ENCODE data around the gene CLCN7. TPM values are rescaled to one million over a fixed set of nuclear protein-coding genes. Genes with fewer than 3 reads are reported as not detected.
A peak's percentile ranks its signal among the peaks of the same experiment; 100 is the strongest.

CLCN7 gene
- polyA plus RNA-seq, 3 donors = 37.4 to 249 (median 56.5) TPM

DNA sequence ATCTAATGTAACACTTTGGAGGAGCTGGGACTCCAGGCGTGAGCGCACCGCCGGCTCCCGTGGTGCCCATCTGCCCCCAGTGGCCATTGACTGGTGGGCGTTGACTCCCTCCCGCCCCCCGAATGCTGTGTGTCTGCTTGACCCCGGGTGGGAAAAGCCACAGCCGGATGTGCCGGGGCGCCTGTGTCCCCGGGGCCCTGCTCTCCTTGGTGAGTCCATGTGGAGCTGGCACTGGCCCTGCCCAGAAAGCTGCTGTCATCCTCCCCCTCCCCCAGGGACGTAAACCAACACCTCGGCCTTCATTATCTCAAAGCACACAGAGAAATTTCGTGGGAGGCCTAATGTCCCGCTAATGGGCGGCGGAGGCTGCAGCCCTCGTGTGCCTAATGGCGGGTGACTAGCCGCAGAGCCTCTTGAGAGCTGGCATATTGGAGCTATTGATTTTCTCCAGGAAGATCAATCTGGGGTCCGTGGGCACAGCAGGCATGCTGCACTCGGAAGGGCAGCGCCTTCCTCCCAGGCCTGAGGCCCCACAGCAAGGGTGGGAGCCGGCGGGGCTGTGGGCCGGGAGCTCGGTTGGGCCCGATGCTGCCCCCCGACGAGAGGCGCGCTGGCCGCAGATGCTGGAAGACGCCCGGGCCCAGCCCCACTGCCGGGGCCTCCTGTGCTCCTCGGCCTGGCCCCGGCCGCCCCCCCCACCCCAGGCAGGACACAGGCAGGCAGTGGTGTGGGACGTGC lies 47.9 kb downstream of the CLCN7 start:
- Mint-ChIP-seq H3K4me1 (peaks cover 2% of the 10 kb centered on the region), H3K36me3 (no peaks in the 10 kb centered on the region), H3K9me3 (peaks cover 0 to 5% (median 3%) of the 10 kb centered on the region in 7 donors), H3K27ac (no peak overlapping the region), H3K4me3 (peak overlapping the region in 1 of 2 donors; percentile 24), H3K27me3 (ENCODE audit: low read depth in 3 of 3) (peaks cover 4 to 19% (median 5%) of the 10 kb centered on the region in 3 donors)
- 89% methylated on average over 36 of the region's 42 CpGs for WGBS (ENCODE audit: insufficient coverage)
- TF ChIP-seq, protein P1, sequence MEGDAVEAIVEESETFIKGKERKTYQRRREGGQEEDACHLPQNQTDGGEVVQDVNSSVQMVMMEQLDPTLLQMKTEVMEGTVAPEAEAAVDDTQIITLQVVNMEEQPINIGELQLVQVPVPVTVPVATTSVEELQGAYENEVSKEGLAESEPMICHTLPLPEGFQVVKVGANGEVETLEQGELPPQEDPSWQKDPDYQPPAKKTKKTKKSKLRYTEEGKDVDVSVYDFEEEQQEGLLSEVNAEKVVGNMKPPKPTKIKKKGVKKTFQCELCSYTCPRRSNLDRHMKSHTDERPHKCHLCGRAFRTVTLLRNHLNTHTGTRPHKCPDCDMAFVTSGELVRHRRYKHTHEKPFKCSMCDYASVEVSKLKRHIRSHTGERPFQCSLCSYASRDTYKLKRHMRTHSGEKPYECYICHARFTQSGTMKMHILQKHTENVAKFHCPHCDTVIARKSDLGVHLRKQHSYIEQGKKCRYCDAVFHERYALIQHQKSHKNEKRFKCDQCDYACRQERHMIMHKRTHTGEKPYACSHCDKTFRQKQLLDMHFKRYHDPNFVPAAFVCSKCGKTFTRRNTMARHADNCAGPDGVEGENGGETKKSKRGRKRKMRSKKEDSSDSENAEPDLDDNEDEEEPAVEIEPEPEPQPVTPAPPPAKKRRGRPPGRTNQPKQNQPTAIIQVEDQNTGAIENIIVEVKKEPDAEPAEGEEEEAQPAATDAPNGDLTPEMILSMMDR (IDR thresholded peaks at IDR 0.05) = no peak
- intact Hi-C loops (cut with micrococcal nuclease) = loop anchor here (10.0 kb wide), 2 partner anchors 278 to 358 kb away; partner anchors contain the start of genes MAPK8IP3 (in 1 of the 2), NUBP2 (in 1 of the 2) and SPSB3 (in 1 of the 2)
- Histone ChIP-seq H4K20me1 (ENCODE audit: insufficient read depth, low read length) (no peaks in the 10 kb centered on the region), H3K9me3 (replicated peaks in 1 of 2; ENCODE audit: control insufficient read depth in 1 of 2, insufficient read depth in 1 of 2, low read length in 2 of 2) (no peaks in the 10 kb centered on the region), H3K79me2 (ENCODE audit: insufficient read depth, low read length) (no peaks in the 10 kb centered on the region), H3K4me1 (ENCODE audit: control insufficient read depth in 1 of 2, insufficient read depth in 2 of 2, low read length in 2 of 2) (peaks cover 5 to 8% of the 10 kb centered on the region in 2 donors), H3K27ac (ENCODE audit: low read depth in 1 of 2, low read length in 2 of 2) (no peak overlapping the region), H2AFZ (ENCODE audit: insufficient read depth, low read depth, low read length, poor library complexity, severe bottlenecking) (no peak overlapping the region), H3K4me2 (replicated peaks; ENCODE audit: extremely low read depth, low read length, poor library complexity, severe bottlenecking) (no peak overlapping the region), H3K9ac (ENCODE audit: insufficient read depth, low read length, poor library complexity, severe bottlenecking) (no peak overlapping the region), H3K36me3 (replicated peaks in 1 of 2; ENCODE audit: control insufficient read depth in 1 of 2, insufficient read depth in 2 of 2, low read length in 2 of 2) (no peaks in the 10 kb centered on the region), H3K4me3 (replicated peaks in 1 of 3; ENCODE audit: low read depth in 2 of 3, low read length in 3 of 3) (no peak overlapping the region), H3K27me3 (ENCODE audit: control insufficient read depth in 2 of 2, insufficient read depth in 2 of 2, low read length in 2 of 2) (peaks cover 0 to 11% of the 10 kb centered on the region in 2 donors)
- DNase-seq = no peak

DNA sequence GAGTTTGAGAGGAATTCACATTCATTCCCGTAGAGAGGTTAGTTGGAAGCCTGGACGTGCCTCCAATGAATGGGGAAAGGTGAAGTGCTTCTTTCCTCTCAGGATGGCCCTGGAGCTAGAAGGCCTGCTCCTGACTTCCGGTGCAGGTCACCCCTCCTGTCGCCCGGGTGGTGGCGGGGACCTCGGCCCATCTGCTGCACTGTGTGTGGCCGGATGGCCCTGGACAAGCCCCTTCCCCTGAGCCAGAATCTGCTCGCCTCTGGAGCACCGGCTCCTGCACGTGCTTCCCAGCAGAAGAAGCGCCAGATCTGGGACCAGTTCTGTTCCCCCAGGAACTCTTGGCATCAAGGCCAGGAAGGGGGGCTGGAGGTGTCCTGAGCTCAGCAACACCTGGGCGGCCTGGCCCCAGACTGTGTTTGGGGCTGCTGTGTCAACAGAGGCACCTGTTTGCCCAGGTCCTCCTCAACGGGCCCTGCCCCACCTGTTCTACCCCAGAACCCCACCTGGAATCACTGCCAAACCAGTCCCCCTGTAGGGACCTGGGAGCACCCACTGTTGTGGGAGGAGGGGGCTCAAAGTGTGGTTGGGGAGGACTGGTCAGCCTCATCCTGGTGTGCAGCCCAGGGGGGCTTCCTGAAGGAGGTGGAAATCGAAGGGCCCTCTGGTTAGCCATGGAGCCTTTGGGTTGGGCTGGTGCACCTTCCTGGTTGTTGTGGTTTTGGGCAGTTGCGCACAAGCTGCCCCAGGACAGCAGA lies 49.0 kb downstream of the CLCN7 start:
- H3K4me2 ChIP-seq (replicated peaks; ENCODE audit: extremely low read depth, low read length, poor library complexity, severe bottlenecking) = no peak overlapping the region
- intact Hi-C loops (cut with micrococcal nuclease) = loop anchor here (10.0 kb wide), 2 partner anchors 279 to 359 kb away; partner anchors contain the start of genes MAPK8IP3 (in 1 of the 2), NUBP2 (in 1 of the 2) and SPSB3 (in 1 of the 2)
- H3K9ac ChIP-seq (ENCODE audit: insufficient read depth, low read length, poor library complexity, severe bottlenecking) = no peak overlapping the region
- H3K79me2 ChIP-seq (ENCODE audit: insufficient read depth, low read length) = no peaks in the 10 kb centered on the region
- no peaks in the 10 kb centered on the region for H3K36me3 Mint-ChIP-seq
- 94% methylated on average over 13 of the region's 16 CpGs for WGBS (ENCODE audit: insufficient coverage)
- no peak overlapping the region for H2AFZ ChIP-seq (ENCODE audit: insufficient read depth, low read depth, low read length, poor library complexity, severe bottlenecking)
- H3K27me3 ChIP-seq (ENCODE audit: control insufficient read depth in 2 of 2, insufficient read depth in 2 of 2, low read length in 2 of 2) = peaks cover 0 to 2% of the 10 kb centered on the region in 2 donors
- no peaks in the 10 kb centered on the region for H3K36me3 ChIP-seq (replicated peaks in 1 of 2; ENCODE audit: control insufficient read depth in 1 of 2, insufficient read depth in 2 of 2, low read length in 2 of 2)
- DNase-seq = no peak
- H3K9me3 Mint-ChIP-seq = peaks cover 0 to 5% (median 3%) of the 10 kb centered on the region in 7 donors
- no peak overlapping the region for H3K27ac Mint-ChIP-seq
- TF ChIP-seq, protein P1 (IDR thresholded peaks at IDR 0.05) = no peak
- peaks cover 9% of the 10 kb centered on the region for H3K4me1 Mint-ChIP-seq
- peaks cover 0 to 11% (median under 1%) of the 10 kb centered on the region in 3 donors for H3K27me3 Mint-ChIP-seq (ENCODE audit: low read depth in 3 of 3)
- peaks cover 12 to 13% of the 10 kb centered on the region in 2 donors for H3K4me1 ChIP-seq (ENCODE audit: control insufficient read depth in 1 of 2, insufficient read depth in 2 of 2, low read length in 2 of 2)
- no peaks in the 10 kb centered on the region for H4K20me1 ChIP-seq (ENCODE audit: insufficient read depth, low read length)
- no peak overlapping the region for H3K27ac ChIP-seq (ENCODE audit: low read depth in 1 of 2, low read length in 2 of 2)
- no peaks in the 10 kb centered on the region for H3K9me3 ChIP-seq (replicated peaks in 1 of 2; ENCODE audit: control insufficient read depth in 1 of 2, insufficient read depth in 1 of 2, low read length in 2 of 2)
- no peak overlapping the region for H3K4me3 Mint-ChIP-seq
- H3K4me3 ChIP-seq (replicated peaks in 1 of 3; ENCODE audit: low read depth in 2 of 3, low read length in 3 of 3) = no peak overlapping the region

Data from CD14-positive monocyte (primary cell).